Astrocyte (in vitro differentiated cells and primary cell): ENCODE data around the gene MYRIP. TPM values are rescaled to one million over a fixed set of nuclear protein-coding genes. Genes with fewer than 3 reads are reported as not detected.

Experiments used
- DNase-seq: peaks from one replicate; pipeline ENCODE4 v3.0.0-alpha.2; 2010; ENCODE audit warnings: low read depth
- FAIRE-seq: peaks from 2 replicates; lab custom pipeline; 2011; peaks lifted over from hg19 to GRCh38; lab: Jason Lieb, UNC
- H2AFZ ChIP-seq: 2 replicates; pipeline ENCODE4 v1.6.0; 2012; ENCODE audit warnings: low read depth, low read length, inconsistent platforms
- H3K27ac ChIP-seq: 2 replicates; pipeline ENCODE4 v1.5.1; 2011; ENCODE audit warnings: low read depth, low read length, inconsistent platforms
- H3K27me3 ChIP-seq: 2 replicates; pipeline ENCODE4 v1.6.0; 2011; ENCODE audit warnings: low read length, inconsistent platforms; ENCODE audit not compliant: insufficient read depth
- H3K36me3 ChIP-seq: 2 replicates; pipeline ENCODE4 v1.5.1; 2011; ENCODE audit warnings: low read length, inconsistent platforms; ENCODE audit not compliant: insufficient read depth
- H3K4me1 ChIP-seq: 2 replicates; pipeline ENCODE4 v1.5.1; 2011; ENCODE audit warnings: low read length, inconsistent platforms; ENCODE audit not compliant: insufficient read depth
- H3K4me2 ChIP-seq: 2 replicates; pipeline ENCODE4 v1.6.0; 2012; ENCODE audit warnings: low read length, inconsistent platforms
- H3K4me3 ChIP-seq: 2 replicates; pipeline ENCODE4 v1.5.1; 2011; ENCODE audit warnings: low read depth, mild to moderate bottlenecking, low read length, inconsistent platforms; ENCODE audit not compliant: insufficient read depth
- H3K79me2 ChIP-seq: 2 replicates; pipeline ENCODE4 v1.6.0; 2012; ENCODE audit warnings: mild to moderate bottlenecking, low read length, inconsistent platforms; ENCODE audit not compliant: insufficient read depth
- H3K9ac ChIP-seq: 2 replicates; pipeline ENCODE4 v1.6.0; 2012; ENCODE audit warnings: mild to moderate bottlenecking, low read length, inconsistent platforms
- H3K9me3 ChIP-seq: 2 replicates; pipeline ENCODE4 v1.5.1; 2012; ENCODE audit warnings: low read depth, mild to moderate bottlenecking, low read length, inconsistent platforms; ENCODE audit not compliant: insufficient read depth
- H4K20me1 ChIP-seq: 2 replicates; pipeline ENCODE4 v1.6.0; 2012; ENCODE audit warnings: low read length, inconsistent platforms; ENCODE audit not compliant: insufficient read depth
- H3K27ac Mint-ChIP-seq: one replicate; pipeline ENCODE4 v1.8.0; 2021; ENCODE audit warnings: mild to moderate bottlenecking, mixed read lengths; ENCODE audit not compliant: unreplicated experiment
- H3K27me3 Mint-ChIP-seq: one replicate; pipeline ENCODE4 v1.8.0; 2021; ENCODE audit warnings: low read depth, mixed read lengths; ENCODE audit not compliant: unreplicated experiment
- H3K36me3 Mint-ChIP-seq: one replicate; pipeline ENCODE4 v1.8.0; 2021; ENCODE audit warnings: low read depth, mixed read lengths; ENCODE audit not compliant: unreplicated experiment
- H3K4me1 Mint-ChIP-seq: one replicate; pipeline ENCODE4 v1.8.0; 2021; ENCODE audit warnings: low read depth, mixed read lengths; ENCODE audit not compliant: unreplicated experiment
- H3K4me3 Mint-ChIP-seq: one replicate; pipeline ENCODE4 v1.8.0; 2021; ENCODE audit warnings: mild to moderate bottlenecking, moderate library complexity, mixed read lengths; ENCODE audit not compliant: unreplicated experiment
- H3K9me3 Mint-ChIP-seq: one replicate; pipeline ENCODE4 v1.8.0; 2021; ENCODE audit warnings: mild to moderate bottlenecking, mixed read lengths; ENCODE audit not compliant: unreplicated experiment
- EZH2 ChIP-seq: IDR thresholded peaks from 2 replicates; pipeline ENCODE4 v1.6.1; 2012; ENCODE audit warnings: mild to moderate bottlenecking, low read length, inconsistent platforms; ENCODE audit not compliant: insufficient read depth
- total RNA-seq: library from RNA; stranded (reverse); gene quantifications from 2 replicates; pipeline ENCODE4 v1.2.1, GENCODE V29; 2021
- TF ChIP-seq, protein P1 (sequence below): IDR thresholded peaks from 2 replicates; pipeline ENCODE4 v1.5.1; 2011; ENCODE audit warnings: low read depth, mild to moderate bottlenecking, inconsistent platforms, low read length, moderate library complexity; ENCODE audit not compliant: insufficient read depth

Gene MYRIP
- total RNA-seq, 1 donor from 2014 or later, result 0.07 TPM

DNA sequence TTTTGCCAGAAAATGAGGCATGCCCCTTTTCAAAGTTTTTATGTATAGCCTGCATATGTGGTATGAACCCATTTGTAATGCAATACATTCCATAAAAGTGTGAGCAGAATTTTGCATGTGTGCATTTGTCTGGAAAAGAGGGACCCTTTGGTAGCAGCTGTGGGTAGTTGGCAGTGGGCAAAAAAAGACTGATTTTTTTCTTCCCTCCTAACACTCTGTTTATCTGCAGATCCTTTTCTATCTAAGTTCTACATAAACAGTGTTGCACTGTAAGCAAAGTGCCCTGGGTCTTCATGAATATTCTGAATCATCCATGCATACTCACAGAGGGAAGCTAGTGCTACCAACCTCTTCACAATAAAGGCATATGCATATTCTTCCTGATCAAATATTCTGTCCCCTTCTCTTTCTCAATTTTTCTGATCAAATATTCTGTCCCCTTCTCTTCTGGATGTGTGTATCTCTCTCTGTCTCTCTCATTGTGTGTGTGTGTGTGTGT lies 288.9 kb downstream of the MYRIP start:
- Mint-ChIP-seq H3K27me3 (peaks cover under 1% of the 10 kb centered on the region), H3K4me3 (no peak overlapping the region), H3K9me3 (peaks cover 4% of the 10 kb centered on the region), H3K27ac (no peak overlapping the region), H3K36me3 (no peaks in the 10 kb centered on the region), H3K4me1 (peaks cover 19% of the 10 kb centered on the region)
- Histone ChIP-seq H3K4me2 (no peak overlapping the region), H3K27ac (no peak overlapping the region), H3K27me3 (no peaks in the 10 kb centered on the region), H4K20me1 (no peaks in the 10 kb centered on the region), H3K79me2 (no peaks in the 10 kb centered on the region), H2AFZ (no peak overlapping the region), H3K36me3 (no peaks in the 10 kb centered on the region), H3K9ac (no peak overlapping the region), H3K4me3 (no peak overlapping the region), H3K4me1 (peaks cover 4% of the 10 kb centered on the region), H3K9me3 (no peaks in the 10 kb centered on the region)
- DNase-seq (no peak), FAIRE-seq (no peak)
- no peak for TF ChIP-seq EZH2
- TF ChIP-seq, protein P1, sequence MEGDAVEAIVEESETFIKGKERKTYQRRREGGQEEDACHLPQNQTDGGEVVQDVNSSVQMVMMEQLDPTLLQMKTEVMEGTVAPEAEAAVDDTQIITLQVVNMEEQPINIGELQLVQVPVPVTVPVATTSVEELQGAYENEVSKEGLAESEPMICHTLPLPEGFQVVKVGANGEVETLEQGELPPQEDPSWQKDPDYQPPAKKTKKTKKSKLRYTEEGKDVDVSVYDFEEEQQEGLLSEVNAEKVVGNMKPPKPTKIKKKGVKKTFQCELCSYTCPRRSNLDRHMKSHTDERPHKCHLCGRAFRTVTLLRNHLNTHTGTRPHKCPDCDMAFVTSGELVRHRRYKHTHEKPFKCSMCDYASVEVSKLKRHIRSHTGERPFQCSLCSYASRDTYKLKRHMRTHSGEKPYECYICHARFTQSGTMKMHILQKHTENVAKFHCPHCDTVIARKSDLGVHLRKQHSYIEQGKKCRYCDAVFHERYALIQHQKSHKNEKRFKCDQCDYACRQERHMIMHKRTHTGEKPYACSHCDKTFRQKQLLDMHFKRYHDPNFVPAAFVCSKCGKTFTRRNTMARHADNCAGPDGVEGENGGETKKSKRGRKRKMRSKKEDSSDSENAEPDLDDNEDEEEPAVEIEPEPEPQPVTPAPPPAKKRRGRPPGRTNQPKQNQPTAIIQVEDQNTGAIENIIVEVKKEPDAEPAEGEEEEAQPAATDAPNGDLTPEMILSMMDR, result no peak

DNA sequence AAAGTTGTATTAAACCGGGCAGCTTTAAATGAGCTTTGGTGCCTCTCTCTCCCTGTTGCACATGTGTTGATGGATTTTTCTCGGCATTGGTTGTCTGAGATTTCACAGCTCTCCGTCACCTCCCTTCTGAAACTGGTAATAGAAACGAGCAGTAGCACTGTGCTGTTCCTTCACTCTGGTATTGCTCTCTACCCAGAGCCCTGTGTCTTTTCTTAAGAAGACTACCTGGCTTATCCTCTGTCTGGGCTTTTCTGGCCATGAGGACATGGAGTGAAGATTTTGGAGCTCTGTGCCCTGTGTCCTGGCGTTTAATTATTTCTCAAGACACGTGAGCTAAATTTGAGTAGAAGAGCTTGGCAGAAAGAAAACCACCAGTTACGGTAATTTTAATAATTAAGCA lies 290.5 kb downstream of the MYRIP start:
- Mint-ChIP-seq H3K36me3 (no peaks in the 10 kb centered on the region), H3K27me3 (no peaks in the 10 kb centered on the region), H3K4me1 (peaks cover 19% of the 10 kb centered on the region), H3K4me3 (no peak overlapping the region), H3K9me3 (peaks cover 4% of the 10 kb centered on the region), H3K27ac (no peak overlapping the region)
- Histone ChIP-seq H3K9ac (no peak overlapping the region), H3K4me3 (no peak overlapping the region), H2AFZ (no peak overlapping the region), H3K4me1 (peaks cover 4% of the 10 kb centered on the region), H4K20me1 (no peaks in the 10 kb centered on the region), H3K36me3 (no peaks in the 10 kb centered on the region), H3K27ac (no peak overlapping the region), H3K4me2 (no peak overlapping the region), H3K9me3 (no peaks in the 10 kb centered on the region), H3K27me3 (no peaks in the 10 kb centered on the region), H3K79me2 (no peaks in the 10 kb centered on the region)
- FAIRE-seq (no peak), DNase-seq (no peak)
- no peak for TF ChIP-seq EZH2
- TF ChIP-seq, protein P1, result no peak

DNA sequence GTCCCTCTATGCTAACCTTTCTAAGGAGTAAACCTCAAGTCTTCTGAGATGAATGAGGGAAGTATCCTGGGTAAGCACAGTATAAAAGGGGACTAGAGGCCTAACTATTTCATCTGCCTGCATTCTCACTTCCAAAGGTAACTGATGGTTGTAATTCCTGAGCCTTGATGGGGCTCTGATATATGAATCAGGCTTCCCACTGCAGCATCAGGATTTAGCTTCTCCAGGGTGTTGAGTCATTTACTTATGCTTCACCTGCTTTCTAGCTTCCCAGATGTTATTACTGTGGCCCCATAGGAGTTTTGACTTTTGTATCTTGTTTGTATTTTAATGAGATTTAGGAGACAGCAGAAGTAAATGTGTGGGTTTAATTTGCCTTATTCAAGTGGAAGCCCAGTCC lies 292.8 kb downstream of the MYRIP start:
- Histone ChIP-seq H3K9ac (no peak overlapping the region), H3K27me3 (no peaks in the 10 kb centered on the region), H3K27ac (no peak overlapping the region), H3K4me2 (no peak overlapping the region), H3K4me3 (no peak overlapping the region), H3K4me1 (peaks cover 4% of the 10 kb centered on the region), H2AFZ (no peak overlapping the region), H3K36me3 (no peaks in the 10 kb centered on the region), H3K9me3 (no peaks in the 10 kb centered on the region), H4K20me1 (no peaks in the 10 kb centered on the region), H3K79me2 (no peaks in the 10 kb centered on the region)
- no peak overlapping the region for H3K4me3 Mint-ChIP-seq
- no peak overlapping the region for H3K27ac Mint-ChIP-seq
- DNase-seq (no peak), FAIRE-seq (no peak)
- H3K36me3 Mint-ChIP-seq, result no peaks in the 10 kb centered on the region
- no peaks in the 10 kb centered on the region for H3K27me3 Mint-ChIP-seq
- H3K4me1 Mint-ChIP-seq, result peaks cover 8% of the 10 kb centered on the region
- peaks cover 4% of the 10 kb centered on the region for H3K9me3 Mint-ChIP-seq
- TF ChIP-seq, protein P1, result no peak
- TF ChIP-seq EZH2, result no peak
